Testis (tissue), 3 donors: ENCODE results near the gene PLSCR4. TPM values are rescaled to one million over a fixed set of nuclear protein-coding genes. Genes with fewer than 3 reads are reported as not detected.
A peak's percentile ranks its signal among the peaks of the same experiment; 100 is the strongest.

Source experiments
- DNase-seq: peaks from one replicate; pipeline ENCODE4 v3.0.0-alpha.2; 2019
- H3K27ac ChIP-seq, 2 donors: fragments of 200-600 bp; sonication (generic); one replicate each; pipeline ENCODE4 v1.5.1; 2019
- H3K27me3 ChIP-seq: fragments of 200-600 bp; sonication (generic); one replicate; pipeline ENCODE4 v1.5.1; 2019
- H3K36me3 ChIP-seq: fragments of 200-600 bp; sonication (generic); one replicate; pipeline ENCODE4 v1.5.1; 2017; ENCODE audit warnings: low read depth; ENCODE audit errors: missing control alignments
- H3K4me1 ChIP-seq: fragments of 200-600 bp; sonication (generic); one replicate; pipeline ENCODE4 v1.5.1; 2019
- H3K4me3 ChIP-seq, 2 donors: fragments of 200-600 bp; sonication (generic); one replicate each; pipeline ENCODE4 v1.5.1; 2017 to 2019
- H3K9me3 ChIP-seq: fragments of 200-600 bp; sonication (generic); one replicate; pipeline ENCODE4 v1.5.1; 2017
- POLR2A ChIP-seq: fragments of 450-650 bp; IDR thresholded peaks from one replicate; pipeline ENCODE4 v1.6.1; 2017; ENCODE audit warnings: antibody characterized with exemption, mild to moderate bottlenecking, moderate library complexity
- WGBS, 2 donors: methylation state at CpG; one replicate each; pipeline ENCODE4 v1.1.5; 2018; 5-methylcytosine and 5-hydroxymethylcytosine counted together
- intact Hi-C: fragments of 100-400 bp; cut with DNase I; formaldehyde crosslinking; loops from one replicate; pipeline ENCODE4 v1.15.1; 2023; ENCODE audit warnings: low total_unique reads
- polyA plus RNA-seq: library from polyadenylated mRNA; stranded (reverse); fragments of 350-450 nt; fragmentation: Illumina TruSeq; extraction: RNeasy Lipid Tissue Mini Kit (QIAGEN cat#74804); gene quantifications from one replicate; pipeline ENCODE4 v1.2.3, GENCODE V29; 2014; ENCODE audit warnings: low read depth, low replicate concordance; ENCODE audit not compliant: insufficient read depth
- total RNA-seq, 2 donors: library from RNA; depleted of rRNA; stranded (reverse); fragments of >200 nt; gene quantifications; one replicate each; pipeline ENCODE4 v1.2.3, GENCODE V29; 2016
- TF ChIP-seq, protein P1 (sequence below), 3 experiments: fragments of 450-650 bp in 2 of 3; fragments of 200-600 bp in 1 of 3; sonication (generic) in 1 of 3; IDR thresholded peaks; one replicate each; pipeline ENCODE4 v1.5.1; 2016 to 2019; ENCODE audit warnings: antibody characterized with exemption in 3 of 3, mild to moderate bottlenecking in 2 of 3, moderate library complexity in 1 of 3

Gene PLSCR4
- total and polyA plus RNA-seq, 3 donors from 2014 or later: 42.5 to 96.3 (median 89.1) TPM

DNA sequence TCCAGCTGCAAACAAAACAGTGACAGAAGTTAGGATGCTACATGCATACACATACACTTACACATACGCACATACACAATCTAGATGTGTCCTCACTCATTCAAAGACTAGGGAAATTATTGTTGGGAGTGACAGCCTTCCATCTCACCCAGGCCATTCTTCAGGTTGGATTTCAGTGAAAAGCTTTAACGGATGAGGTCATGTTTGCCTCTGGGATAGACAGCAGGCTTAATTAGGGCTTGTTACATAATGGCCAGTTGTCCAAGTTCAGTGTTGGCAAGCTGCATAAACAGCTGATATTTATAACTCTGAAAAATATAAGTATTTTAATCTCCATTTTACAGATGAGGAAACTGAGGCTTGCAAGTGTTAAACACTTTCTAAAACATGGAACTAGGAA, 54.1 kb downstream of the PLSCR4 start:
- no peaks in the 10 kb centered on the region for H3K27me3 ChIP-seq
- no peaks in the 10 kb centered on the region for H3K9me3 ChIP-seq
- 90% methylated on average over 2 of the region's 2 CpGs for WGBS, 2 donors
- no peak for TF ChIP-seq POLR2A
- TF ChIP-seq, protein P1, sequence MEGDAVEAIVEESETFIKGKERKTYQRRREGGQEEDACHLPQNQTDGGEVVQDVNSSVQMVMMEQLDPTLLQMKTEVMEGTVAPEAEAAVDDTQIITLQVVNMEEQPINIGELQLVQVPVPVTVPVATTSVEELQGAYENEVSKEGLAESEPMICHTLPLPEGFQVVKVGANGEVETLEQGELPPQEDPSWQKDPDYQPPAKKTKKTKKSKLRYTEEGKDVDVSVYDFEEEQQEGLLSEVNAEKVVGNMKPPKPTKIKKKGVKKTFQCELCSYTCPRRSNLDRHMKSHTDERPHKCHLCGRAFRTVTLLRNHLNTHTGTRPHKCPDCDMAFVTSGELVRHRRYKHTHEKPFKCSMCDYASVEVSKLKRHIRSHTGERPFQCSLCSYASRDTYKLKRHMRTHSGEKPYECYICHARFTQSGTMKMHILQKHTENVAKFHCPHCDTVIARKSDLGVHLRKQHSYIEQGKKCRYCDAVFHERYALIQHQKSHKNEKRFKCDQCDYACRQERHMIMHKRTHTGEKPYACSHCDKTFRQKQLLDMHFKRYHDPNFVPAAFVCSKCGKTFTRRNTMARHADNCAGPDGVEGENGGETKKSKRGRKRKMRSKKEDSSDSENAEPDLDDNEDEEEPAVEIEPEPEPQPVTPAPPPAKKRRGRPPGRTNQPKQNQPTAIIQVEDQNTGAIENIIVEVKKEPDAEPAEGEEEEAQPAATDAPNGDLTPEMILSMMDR (IDR thresholded peaks at IDR 0.05): no peak
- DNase-seq: no peak
- no peak overlapping the region for H3K27ac ChIP-seq
- intact Hi-C loops: no loop called here
- H3K36me3 ChIP-seq: no peaks in the 10 kb centered on the region
- no peaks in the 10 kb centered on the region for H3K4me1 ChIP-seq
- H3K4me3 ChIP-seq: no peak overlapping the region

DNA sequence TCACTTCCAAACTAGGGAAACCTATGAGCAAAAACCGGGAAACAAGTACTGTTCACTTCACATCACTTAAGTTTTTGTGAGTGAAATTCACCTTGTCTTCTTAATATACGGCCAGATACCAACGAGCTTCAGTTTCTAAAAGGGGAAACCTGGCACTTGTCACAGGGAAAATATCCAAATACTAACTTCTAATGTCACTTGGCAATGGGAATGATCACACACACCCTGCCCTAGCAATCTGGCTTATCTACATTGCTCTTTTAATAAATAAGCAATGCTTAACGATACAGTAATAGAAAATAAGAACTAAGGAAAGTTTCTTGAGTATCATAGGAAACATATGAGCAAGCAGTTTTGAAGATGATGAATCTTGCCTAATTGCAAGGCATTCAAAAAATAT, 55.3 kb downstream of the PLSCR4 start:
- H3K4me3 ChIP-seq: no peak overlapping the region
- no peak for DNase-seq
- no peak overlapping the region for H3K27ac ChIP-seq
- H3K36me3 ChIP-seq: no peaks in the 10 kb centered on the region
- H3K9me3 ChIP-seq: no peaks in the 10 kb centered on the region
- intact Hi-C loops: no loop called here
- TF ChIP-seq, protein P1 (IDR thresholded peaks at IDR 0.05): no peak
- TF ChIP-seq POLR2A: no peak
- H3K4me1 ChIP-seq: no peaks in the 10 kb centered on the region
- no peaks in the 10 kb centered on the region for H3K27me3 ChIP-seq
- 50 to 55% methylated on average over 4 of the region's 4 CpGs for WGBS, 2 donors

DNA sequence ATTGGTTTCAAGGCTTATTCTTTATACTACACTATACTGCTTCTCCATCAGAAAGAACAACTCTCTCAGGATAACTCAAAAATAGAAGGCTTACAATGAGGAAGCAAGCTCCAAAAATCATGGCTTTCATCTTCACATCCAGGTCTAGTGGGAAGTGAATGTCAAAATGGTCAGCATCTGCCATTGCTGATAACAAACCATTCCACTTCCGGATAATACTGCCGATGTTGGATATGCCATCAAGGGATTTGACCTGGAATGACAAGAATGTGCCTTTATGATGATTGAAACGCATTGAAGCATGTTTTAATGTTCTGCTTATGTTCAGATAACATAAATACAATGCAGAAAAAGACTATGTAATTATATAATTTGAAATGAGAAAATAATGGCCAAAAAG, 55.9 kb downstream of the PLSCR4 start:
- no peak for DNase-seq
- no peaks in the 10 kb centered on the region for H3K27me3 ChIP-seq
- intact Hi-C loops: no loop called here
- H3K27ac ChIP-seq: no peak overlapping the region
- no peaks in the 10 kb centered on the region for H3K36me3 ChIP-seq
- TF ChIP-seq, protein P1 (IDR thresholded peaks at IDR 0.05): no peak
- H3K4me1 ChIP-seq: no peaks in the 10 kb centered on the region
- WGBS, 2 donors: 76 to 79% methylated on average over 3 of the region's 3 CpGs
- no peaks in the 10 kb centered on the region for H3K9me3 ChIP-seq
- no peak overlapping the region for H3K4me3 ChIP-seq

DNA sequence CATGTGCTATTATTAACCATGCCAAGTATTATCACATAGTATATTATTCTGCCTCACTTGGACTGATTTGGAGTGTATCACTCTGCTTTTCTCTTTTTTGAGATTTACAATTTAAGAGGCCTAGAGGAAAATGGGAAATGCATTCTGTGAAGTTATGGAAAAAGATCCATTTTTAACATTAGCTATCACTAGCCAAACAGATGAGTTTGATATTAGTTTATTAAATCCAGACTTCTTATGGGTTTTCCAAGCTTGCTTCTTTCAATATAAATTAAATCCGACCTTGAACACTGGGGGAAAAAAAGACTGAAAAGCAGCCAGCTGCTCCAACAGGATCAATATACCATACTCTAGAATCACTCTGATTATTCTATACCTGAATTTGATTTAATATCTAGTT, 59.9 kb downstream of the PLSCR4 start:
- intact Hi-C loops: no loop called here
- no peak overlapping the region for H3K4me3 ChIP-seq
- H3K4me1 ChIP-seq: no peaks in the 10 kb centered on the region
- DNase-seq: no peak
- no peak overlapping the region for H3K27ac ChIP-seq
- H3K36me3 ChIP-seq: no peaks in the 10 kb centered on the region
- 81 to 82% methylated on average over 1 of the region's 1 CpG for WGBS, 2 donors
- no peaks in the 10 kb centered on the region for H3K27me3 ChIP-seq
- TF ChIP-seq POLR2A: no peak
- TF ChIP-seq, protein P1 (IDR thresholded peaks at IDR 0.05): no peak
- no peaks in the 10 kb centered on the region for H3K9me3 ChIP-seq

DNA sequence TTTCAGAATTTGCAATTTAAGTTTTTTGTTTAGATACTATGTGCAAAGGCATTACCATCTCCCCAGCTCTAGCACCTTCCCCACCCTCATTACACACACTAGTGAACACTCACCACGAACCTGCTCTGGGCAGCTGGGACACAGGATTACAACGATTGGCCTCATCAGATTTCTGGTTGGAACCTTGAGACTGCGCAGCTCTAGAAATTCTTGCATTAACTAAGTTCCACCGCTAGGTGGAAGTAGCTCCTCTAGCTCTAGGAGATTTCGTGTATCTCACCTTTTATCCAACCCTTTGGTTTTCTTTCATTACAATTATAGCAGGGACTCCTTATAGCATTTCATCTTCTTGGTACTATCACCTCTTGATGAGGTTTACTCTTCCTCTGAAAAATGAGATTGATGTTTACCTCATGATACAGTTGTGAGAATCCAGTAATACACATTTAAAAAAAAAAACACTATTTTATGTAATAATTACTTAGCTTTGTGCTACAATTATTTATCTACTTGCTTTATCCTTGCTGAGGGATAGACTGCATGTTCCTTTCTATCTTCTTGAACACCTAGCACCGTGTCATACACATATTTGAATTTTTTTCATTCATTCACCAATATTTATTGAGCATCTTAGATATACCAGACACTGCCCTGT, 61.3 kb downstream of the PLSCR4 start:
- H3K27ac ChIP-seq: no peak overlapping the region
- intact Hi-C loops: loop anchor here (10.0 kb wide), 1 partner anchor 125 kb away; no protein-coding TSS in a partner anchor

More for the DNA sequence above, 61.3 kb downstream of the PLSCR4 start:
- H3K27me3 ChIP-seq: no peaks in the 10 kb centered on the region
- no peaks in the 10 kb centered on the region for H3K4me1 ChIP-seq
- no peak for TF ChIP-seq POLR2A
- TF ChIP-seq, protein P1 (IDR thresholded peaks at IDR 0.05): peak; percentile 43 to 87 (median 74)
- no peaks in the 10 kb centered on the region for H3K36me3 ChIP-seq
- H3K4me3 ChIP-seq: no peak overlapping the region
- no peaks in the 10 kb centered on the region for H3K9me3 ChIP-seq
- 10% methylated on average over 6 of the region's 6 CpGs for WGBS, 2 donors
- peak; percentile 17 for DNase-seq
